ENCODE data around the gene C8B.

C8B gene

GRCh38 chr1:56901716-56902115, 64.1 kb downstream of the C8B start:
- DNase-seq (ENCODE audit: low read depth, low spot score): no peak

GRCh38 chr1:56898879-56899278, 66.9 kb downstream of the C8B start:
- no peak for DNase-seq (ENCODE audit: low read depth, low spot score)

DNA sequence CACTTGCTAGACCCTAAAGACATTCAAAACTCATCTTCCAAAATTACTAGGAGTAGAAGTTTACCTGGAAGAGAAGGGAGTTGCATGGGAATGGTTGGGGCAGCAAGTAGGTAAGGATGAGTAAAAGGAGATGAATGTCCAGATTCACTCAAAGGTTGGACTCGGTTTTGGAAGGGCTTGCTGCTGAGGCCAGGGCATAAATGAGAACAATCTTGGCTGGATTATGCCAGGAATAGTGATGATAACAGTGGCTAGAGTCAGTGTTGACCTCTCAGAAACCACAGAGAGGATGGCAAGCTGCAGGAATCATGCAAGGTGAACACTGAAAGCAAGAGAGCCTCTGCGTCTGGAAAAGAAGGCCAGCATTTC, 67.8 kb downstream of the C8B start:
- DNase-seq (ENCODE audit: low read depth, low spot score): no peak

GRCh38 chr1:56897150-56898004, 68.4 kb downstream of the C8B start:
- DNase-seq (ENCODE audit: low read depth, low spot score): peak; percentile 46

GRCh38 chr1:56894014-56894413, 71.8 kb downstream of the C8B start:
- DNase-seq (ENCODE audit: low read depth, low spot score): no peak

DNA sequence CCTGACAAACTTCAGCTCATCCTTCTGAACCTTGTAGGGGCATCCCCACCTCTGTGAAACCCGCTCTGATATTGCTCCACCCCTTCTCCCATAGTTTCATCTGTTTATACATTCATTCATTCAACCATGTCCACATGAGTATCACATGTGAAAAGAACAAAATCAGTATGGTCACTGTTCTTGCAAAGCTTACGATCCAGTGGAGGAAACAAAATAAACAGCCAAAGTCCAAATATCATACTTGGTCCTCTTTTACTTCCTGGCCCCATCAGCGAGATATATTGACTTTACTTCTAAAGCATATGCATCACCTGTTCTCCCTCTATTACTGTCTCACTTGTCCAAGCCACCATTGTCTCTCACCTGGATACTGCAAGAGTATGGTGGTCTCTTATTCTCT, 75.6 kb downstream of the C8B start:
- DNase-seq (ENCODE audit: low read depth, low spot score): no peak

- no peak for DNase-seq (ENCODE audit: low read depth, low spot score)
Observed at GRCh38 chr1:56881417-56881816, 84.4 kb downstream of the C8B start.

- no peak for DNase-seq (ENCODE audit: low read depth, low spot score)
Observed at GRCh38 chr1:56880774-56881173, 85.0 kb downstream of the C8B start.

All from astrocyte of the hippocampus (primary cell).